ENCODE measurements around the gene HDLBP.

DNA sequence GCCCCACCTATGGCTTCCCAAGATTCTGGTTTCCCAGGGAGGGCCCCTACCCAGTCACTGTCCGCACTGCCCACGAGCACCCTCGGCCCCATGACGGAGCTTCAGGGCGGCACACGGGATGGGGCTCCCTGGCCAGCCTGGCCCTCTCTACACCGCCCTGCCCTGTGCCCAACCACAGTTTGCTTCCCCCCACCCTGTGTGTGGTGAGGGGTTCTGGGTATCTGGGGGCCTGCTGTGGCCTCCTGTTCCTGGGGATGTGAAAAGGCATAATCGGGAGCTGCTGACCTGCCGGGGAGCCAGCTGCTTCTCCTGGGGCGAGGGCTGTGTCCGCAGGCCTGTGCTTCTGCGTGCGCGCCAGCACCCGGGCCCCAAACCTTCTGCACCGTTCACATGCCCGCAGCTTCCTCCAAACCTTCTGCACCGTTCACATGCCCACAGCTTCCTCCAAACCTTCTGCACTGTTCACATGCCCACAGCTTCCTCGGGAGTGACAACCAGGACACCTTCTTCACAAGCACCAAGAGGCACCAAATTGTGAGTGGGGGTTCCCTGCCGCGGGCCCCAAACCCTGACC lies 114.6 kb downstream of the HDLBP start:
- TF ChIP-seq, protein P1, sequence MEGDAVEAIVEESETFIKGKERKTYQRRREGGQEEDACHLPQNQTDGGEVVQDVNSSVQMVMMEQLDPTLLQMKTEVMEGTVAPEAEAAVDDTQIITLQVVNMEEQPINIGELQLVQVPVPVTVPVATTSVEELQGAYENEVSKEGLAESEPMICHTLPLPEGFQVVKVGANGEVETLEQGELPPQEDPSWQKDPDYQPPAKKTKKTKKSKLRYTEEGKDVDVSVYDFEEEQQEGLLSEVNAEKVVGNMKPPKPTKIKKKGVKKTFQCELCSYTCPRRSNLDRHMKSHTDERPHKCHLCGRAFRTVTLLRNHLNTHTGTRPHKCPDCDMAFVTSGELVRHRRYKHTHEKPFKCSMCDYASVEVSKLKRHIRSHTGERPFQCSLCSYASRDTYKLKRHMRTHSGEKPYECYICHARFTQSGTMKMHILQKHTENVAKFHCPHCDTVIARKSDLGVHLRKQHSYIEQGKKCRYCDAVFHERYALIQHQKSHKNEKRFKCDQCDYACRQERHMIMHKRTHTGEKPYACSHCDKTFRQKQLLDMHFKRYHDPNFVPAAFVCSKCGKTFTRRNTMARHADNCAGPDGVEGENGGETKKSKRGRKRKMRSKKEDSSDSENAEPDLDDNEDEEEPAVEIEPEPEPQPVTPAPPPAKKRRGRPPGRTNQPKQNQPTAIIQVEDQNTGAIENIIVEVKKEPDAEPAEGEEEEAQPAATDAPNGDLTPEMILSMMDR (IDR thresholded peaks at IDR 0.05; ENCODE audit: insufficient read depth, low read depth, low read length), result no peak
- no peak for TF ChIP-seq EZH2 (IDR thresholded peaks at IDR 0.05; ENCODE audit: insufficient read depth, low read length)

All from astrocyte (in vitro differentiated cells and primary cell).